Measurements from ENCODE around the gene AFAP1L2.

The AFAP1L2 gene

GRCh38 chr10:114297136-114297705 lies 107.1 kb downstream of the AFAP1L2 start:
- H3K4me1 Mint-ChIP-seq (ENCODE audit: low read depth) = no peaks in the 10 kb centered on the region
- no peaks in the 10 kb centered on the region for H3K27me3 Mint-ChIP-seq
- peaks cover 12% of the 10 kb centered on the region for H3K9me3 Mint-ChIP-seq (ENCODE audit: low read depth)
- no peak overlapping the region for H3K27ac Mint-ChIP-seq
- no peak overlapping the region for H3K4me3 Mint-ChIP-seq
- H3K36me3 Mint-ChIP-seq = peaks cover 34% of the 10 kb centered on the region

- H3K4me1 Mint-ChIP-seq (ENCODE audit: low read depth) = no peaks in the 10 kb centered on the region
- no peak overlapping the region for H3K4me3 Mint-ChIP-seq
- H3K9me3 Mint-ChIP-seq (ENCODE audit: low read depth) = peaks cover 12% of the 10 kb centered on the region
- H3K27me3 Mint-ChIP-seq = no peaks in the 10 kb centered on the region
- peaks cover 34% of the 10 kb centered on the region for H3K36me3 Mint-ChIP-seq
- H3K27ac Mint-ChIP-seq = no peak overlapping the region
Measured at GRCh38 chr10:114295393-114295792, 108.9 kb downstream of the AFAP1L2 start.

GRCh38 chr10:114294549-114294948 lies 109.8 kb downstream of the AFAP1L2 start:
- Mint-ChIP-seq H3K27me3 (no peaks in the 10 kb centered on the region), H3K36me3 (peaks cover 27% of the 10 kb centered on the region), H3K27ac (no peak overlapping the region), H3K4me1 (ENCODE audit: low read depth) (no peaks in the 10 kb centered on the region), H3K9me3 (ENCODE audit: low read depth) (peaks cover 12% of the 10 kb centered on the region), H3K4me3 (no peak overlapping the region)

- Mint-ChIP-seq H3K36me3 (peaks cover 23% of the 10 kb centered on the region), H3K27me3 (no peaks in the 10 kb centered on the region), H3K27ac (no peak overlapping the region)
Measured at GRCh38 chr10:114293075-114293474, 111.2 kb downstream of the AFAP1L2 start.

GRCh38 chr10:114291516-114291915 lies 112.8 kb downstream of the AFAP1L2 start:
- H3K4me3 Mint-ChIP-seq = no peak overlapping the region
- H3K4me1 Mint-ChIP-seq (ENCODE audit: low read depth) = no peaks in the 10 kb centered on the region
- no peak overlapping the region for H3K27ac Mint-ChIP-seq
- peaks cover 12% of the 10 kb centered on the region for H3K9me3 Mint-ChIP-seq (ENCODE audit: low read depth)
- no peaks in the 10 kb centered on the region for H3K27me3 Mint-ChIP-seq
- H3K36me3 Mint-ChIP-seq = peaks cover 20% of the 10 kb centered on the region

More at GRCh38 chr10:114293075-114293474, 111.2 kb downstream of the AFAP1L2 start:
- H3K4me1 Mint-ChIP-seq (ENCODE audit: low read depth) = no peaks in the 10 kb centered on the region
- H3K9me3 Mint-ChIP-seq (ENCODE audit: low read depth) = peaks cover 12% of the 10 kb centered on the region
- no peak overlapping the region for H3K4me3 Mint-ChIP-seq

GRCh38 chr10:114291076-114291475 lies 113.2 kb downstream of the AFAP1L2 start:
- Mint-ChIP-seq H3K36me3 (peaks cover 16% of the 10 kb centered on the region), H3K4me1 (ENCODE audit: low read depth) (no peaks in the 10 kb centered on the region), H3K9me3 (ENCODE audit: low read depth) (peaks cover 10% of the 10 kb centered on the region), H3K27me3 (no peaks in the 10 kb centered on the region), H3K27ac (no peak overlapping the region), H3K4me3 (no peak overlapping the region)

- peaks cover 6% of the 10 kb centered on the region for H3K36me3 Mint-ChIP-seq
- no peak overlapping the region for H3K27ac Mint-ChIP-seq
- H3K4me1 Mint-ChIP-seq (ENCODE audit: low read depth) = no peaks in the 10 kb centered on the region
- H3K4me3 Mint-ChIP-seq = no peak overlapping the region
- peaks cover 2% of the 10 kb centered on the region for H3K27me3 Mint-ChIP-seq
- no peaks in the 10 kb centered on the region for H3K9me3 Mint-ChIP-seq (ENCODE audit: low read depth)
Measured at GRCh38 chr10:114290038-114290437, 114.3 kb downstream of the AFAP1L2 start.

- Mint-ChIP-seq H3K27ac (no peak overlapping the region), H3K4me1 (ENCODE audit: low read depth) (no peaks in the 10 kb centered on the region), H3K9me3 (ENCODE audit: low read depth) (no peaks in the 10 kb centered on the region), H3K27me3 (peaks cover 2% of the 10 kb centered on the region), H3K36me3 (no peaks in the 10 kb centered on the region), H3K4me3 (no peak overlapping the region)
Measured at GRCh38 chr10:114289096-114289436, 115.2 kb downstream of the AFAP1L2 start.

- Mint-ChIP-seq H3K27me3 (peaks cover 2% of the 10 kb centered on the region), H3K4me1 (ENCODE audit: low read depth) (no peaks in the 10 kb centered on the region), H3K27ac (no peak overlapping the region), H3K9me3 (ENCODE audit: low read depth) (no peaks in the 10 kb centered on the region), H3K4me3 (no peak overlapping the region), H3K36me3 (no peaks in the 10 kb centered on the region)
Measured at GRCh38 chr10:114288424-114289095, 115.7 kb downstream of the AFAP1L2 start.

GRCh38 chr10:114286921-114287320 lies 117.4 kb downstream of the AFAP1L2 start:
- Mint-ChIP-seq H3K36me3 (no peaks in the 10 kb centered on the region), H3K4me1 (ENCODE audit: low read depth) (no peaks in the 10 kb centered on the region), H3K9me3 (ENCODE audit: low read depth) (no peaks in the 10 kb centered on the region), H3K27ac (no peak overlapping the region), H3K27me3 (peaks cover 2% of the 10 kb centered on the region), H3K4me3 (no peak overlapping the region)

- H3K27me3 Mint-ChIP-seq = peaks cover 2% of the 10 kb centered on the region
Measured at GRCh38 chr10:114285961-114286441, 118.3 kb downstream of the AFAP1L2 start.

GRCh38 chr10:114284346-114285071 lies 119.8 kb downstream of the AFAP1L2 start:
- Mint-ChIP-seq H3K4me1 (ENCODE audit: low read depth) (no peaks in the 10 kb centered on the region), H3K27ac (no peak overlapping the region), H3K9me3 (ENCODE audit: low read depth) (no peaks in the 10 kb centered on the region), H3K27me3 (peaks cover 2% of the 10 kb centered on the region), H3K4me3 (no peak overlapping the region), H3K36me3 (no peaks in the 10 kb centered on the region)

More at GRCh38 chr10:114285961-114286441, 118.3 kb downstream of the AFAP1L2 start:
- H3K4me3 Mint-ChIP-seq = no peak overlapping the region
- no peaks in the 10 kb centered on the region for H3K36me3 Mint-ChIP-seq
- no peaks in the 10 kb centered on the region for H3K9me3 Mint-ChIP-seq (ENCODE audit: low read depth)
- no peaks in the 10 kb centered on the region for H3K4me1 Mint-ChIP-seq (ENCODE audit: low read depth)
- H3K27ac Mint-ChIP-seq = no peak overlapping the region

- Mint-ChIP-seq H3K36me3 (no peaks in the 10 kb centered on the region), H3K4me1 (ENCODE audit: low read depth) (no peaks in the 10 kb centered on the region), H3K9me3 (ENCODE audit: low read depth) (no peaks in the 10 kb centered on the region), H3K27ac (no peak overlapping the region), H3K4me3 (no peak overlapping the region), H3K27me3 (peaks cover 2% of the 10 kb centered on the region)
Measured at GRCh38 chr10:114283535-114284234, 120.6 kb downstream of the AFAP1L2 start.

- H3K27ac Mint-ChIP-seq = no peak overlapping the region
- H3K4me3 Mint-ChIP-seq = no peak overlapping the region
- H3K27me3 Mint-ChIP-seq = peaks cover 2% of the 10 kb centered on the region
- H3K4me1 Mint-ChIP-seq (ENCODE audit: low read depth) = no peaks in the 10 kb centered on the region
- no peaks in the 10 kb centered on the region for H3K36me3 Mint-ChIP-seq
- H3K9me3 Mint-ChIP-seq (ENCODE audit: low read depth) = no peaks in the 10 kb centered on the region
Measured at GRCh38 chr10:114283091-114283490, 121.2 kb downstream of the AFAP1L2 start.

- Mint-ChIP-seq H3K27ac (no peak overlapping the region), H3K9me3 (ENCODE audit: low read depth) (no peaks in the 10 kb centered on the region), H3K4me3 (no peak overlapping the region), H3K27me3 (peaks cover 2% of the 10 kb centered on the region), H3K4me1 (ENCODE audit: low read depth) (no peaks in the 10 kb centered on the region), H3K36me3 (no peaks in the 10 kb centered on the region)
Measured at GRCh38 chr10:114282526-114282925, 121.8 kb downstream of the AFAP1L2 start.

Data from activated naive CD8-positive, alpha-beta T cell (primary cell).